Measurements from ENCODE around the gene ARSJ.

The ARSJ gene

GRCh38 chr4:113982181-113982580 is 2.7 kb upstream of the ARSJ start:
- DNase-seq = no peak

DNA sequence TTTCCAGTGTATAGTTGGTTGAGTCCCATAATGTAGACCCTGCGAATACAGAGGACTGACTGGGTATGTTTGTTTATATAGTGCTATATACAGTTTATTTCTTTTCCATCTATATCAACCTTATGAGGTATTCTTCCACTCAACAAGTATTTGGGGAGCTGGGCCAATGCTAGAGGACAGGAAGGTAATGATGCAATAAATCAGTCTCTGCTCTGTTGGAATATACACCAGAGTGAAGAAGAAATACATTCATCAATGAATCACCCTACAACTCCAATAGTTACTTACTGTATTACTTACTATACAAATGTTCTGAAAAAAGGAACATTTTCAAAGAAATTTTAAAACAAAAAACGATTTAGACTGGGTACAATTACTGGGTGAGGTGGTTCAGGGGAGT is 2.1 kb upstream of the ARSJ start:
- no peak for DNase-seq

GRCh38 chr4:113979905-113980615 is 613 bp upstream of the ARSJ start:
- DNase-seq = no peak

DNA sequence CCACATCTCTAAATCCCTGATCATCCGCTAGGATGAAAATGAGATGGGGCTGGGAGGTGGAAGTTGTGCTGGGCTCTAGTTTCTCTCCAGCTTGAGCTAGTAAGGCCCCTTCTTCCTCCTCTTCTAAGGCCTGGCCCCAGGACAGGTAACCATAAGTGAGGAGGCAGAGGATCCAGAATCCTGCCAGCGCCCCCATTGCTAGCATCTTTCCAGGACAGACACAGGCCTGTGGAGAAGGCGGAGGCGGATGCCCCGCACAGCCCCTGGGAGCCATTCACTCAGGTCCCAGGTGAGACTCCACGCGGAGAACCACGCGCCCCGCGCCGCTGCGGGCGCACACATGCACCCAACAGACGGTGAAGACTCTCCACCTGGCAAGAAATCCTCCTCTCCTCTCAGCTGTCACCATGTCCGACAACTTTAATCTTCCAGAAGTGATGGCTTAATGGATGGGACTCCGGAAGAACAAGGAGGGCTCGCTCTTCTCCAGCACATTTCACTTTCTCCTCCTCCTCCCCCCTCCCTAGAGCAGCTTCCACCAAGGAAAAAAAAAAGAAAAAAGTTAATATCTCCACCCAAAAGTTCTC is 793 bp downstream of the ARSJ start:
- DNase-seq = no peak

GRCh38 chr4:113978105-113978504 is 1.3 kb downstream of the ARSJ start:
- DNase-seq = no peak

DNA sequence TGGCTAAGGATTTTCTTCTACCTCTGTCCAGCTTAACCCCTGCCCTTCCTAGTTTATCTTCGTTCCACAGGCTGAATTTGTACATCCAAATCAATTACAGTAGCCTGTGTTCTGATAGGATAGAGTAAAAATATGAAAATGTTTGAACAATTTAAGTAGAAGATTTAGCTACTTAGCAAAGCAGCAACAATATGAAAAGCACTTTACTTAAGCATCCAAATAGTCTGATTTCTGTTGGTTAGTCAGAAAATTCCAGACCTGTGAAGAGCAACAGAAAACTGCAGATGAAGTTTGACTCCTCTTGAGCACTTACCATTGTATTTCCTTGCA is 2.0 kb downstream of the ARSJ start:
- no peak for DNase-seq

- no peak for DNase-seq
Measured at GRCh38 chr4:113976741-113977525, 2.5 kb downstream of the ARSJ start.

DNA sequence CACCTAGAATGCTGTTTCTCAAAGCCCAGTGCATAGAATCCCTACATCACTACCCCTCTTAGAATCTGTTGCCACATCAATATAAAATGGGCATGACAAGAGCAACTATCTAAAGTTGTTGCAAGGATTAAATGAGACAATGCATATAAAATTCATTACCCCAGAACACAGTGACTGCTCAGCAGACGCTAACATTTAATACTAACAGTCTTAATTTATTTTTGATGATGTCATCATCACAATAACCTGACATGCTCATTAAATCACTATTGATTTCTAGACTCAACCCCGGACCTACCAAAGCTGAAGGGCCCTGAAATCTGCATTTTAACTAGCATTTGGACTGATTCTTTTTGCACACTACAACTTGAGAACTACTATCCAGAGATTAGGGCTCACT is 3.9 kb downstream of the ARSJ start:
- DNase-seq = no peak

- DNase-seq = no peak
Measured at GRCh38 chr4:113974467-113974866, 5.0 kb downstream of the ARSJ start.

DNA sequence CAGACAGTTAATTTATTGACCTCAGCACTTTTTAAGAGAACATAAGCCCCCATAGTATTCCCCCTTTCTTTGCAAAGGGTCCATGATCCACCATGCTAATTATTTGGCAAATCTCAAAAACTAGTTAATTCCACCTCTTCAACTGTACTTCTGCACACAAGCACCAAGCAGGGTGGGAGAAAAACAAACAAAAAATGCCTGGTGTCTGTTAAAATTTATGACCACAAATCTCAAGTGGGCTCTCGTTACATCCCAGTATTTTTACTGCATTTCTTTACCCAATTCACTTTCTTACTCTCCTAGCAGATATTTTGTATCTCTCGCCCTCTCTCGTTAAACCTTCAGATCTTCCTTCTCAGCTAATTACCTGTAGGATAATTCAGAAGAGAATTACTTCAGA is 6.1 kb downstream of the ARSJ start:
- DNase-seq = no peak

GRCh38 chr4:113972781-113973180 is 6.7 kb downstream of the ARSJ start:
- no peak for DNase-seq

GRCh38 chr4:113971706-113972360 is 7.6 kb downstream of the ARSJ start:
- no peak for DNase-seq

- no peak for DNase-seq
Measured at GRCh38 chr4:113969709-113970334, 9.6 kb downstream of the ARSJ start.

DNA sequence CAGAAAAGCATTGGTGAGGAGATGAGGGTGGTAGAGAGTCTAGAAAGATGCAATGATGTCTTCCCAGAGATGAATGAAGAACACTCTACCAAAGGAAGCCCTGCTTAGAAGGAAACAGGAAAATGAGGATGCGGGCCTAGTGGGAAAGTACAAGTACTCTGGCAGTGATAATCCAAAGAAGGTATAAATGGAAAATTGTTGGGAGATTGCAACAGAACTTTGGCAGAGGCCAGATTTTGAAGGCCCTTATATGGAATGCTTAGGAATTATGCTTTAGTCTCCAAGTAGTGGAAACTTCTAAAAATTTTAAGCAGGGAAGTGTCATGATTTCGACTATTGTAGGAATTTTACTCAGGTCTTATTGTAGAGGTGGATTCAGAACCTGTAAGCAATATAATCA is 11.0 kb downstream of the ARSJ start:
- DNase-seq = no peak

GRCh38 chr4:113967687-113968086 is 11.8 kb downstream of the ARSJ start:
- DNase-seq = no peak

DNA sequence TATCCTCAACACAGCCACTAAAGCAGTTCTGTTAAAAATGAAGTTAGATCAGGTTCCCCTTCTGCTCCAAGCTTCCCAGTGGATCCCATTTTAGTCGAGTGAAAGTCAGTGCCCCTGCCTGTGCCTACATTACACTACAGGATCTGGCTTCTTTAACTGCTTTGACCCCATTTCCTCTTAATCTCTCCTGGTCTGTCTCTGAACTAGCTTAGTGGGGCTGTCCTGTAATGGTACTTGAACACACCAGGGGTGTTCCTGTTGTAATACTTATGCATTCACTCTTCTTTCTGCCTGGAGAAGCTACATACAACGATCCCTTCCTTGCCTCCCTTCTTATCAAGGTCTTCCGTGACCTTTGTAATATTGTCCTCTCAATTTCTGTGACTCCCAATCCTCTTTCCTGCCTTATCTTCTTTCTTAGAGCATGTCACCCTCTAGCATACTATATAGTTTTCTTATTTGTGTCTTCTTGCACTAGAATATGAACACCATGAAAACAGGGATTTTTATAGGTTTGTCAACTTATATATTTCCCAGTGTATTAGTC is 16.7 kb downstream of the ARSJ start:
- DNase-seq = no peak

GRCh38 chr4:113962016-113962347 is 17.5 kb downstream of the ARSJ start:
- DNase-seq = no peak

DNA sequence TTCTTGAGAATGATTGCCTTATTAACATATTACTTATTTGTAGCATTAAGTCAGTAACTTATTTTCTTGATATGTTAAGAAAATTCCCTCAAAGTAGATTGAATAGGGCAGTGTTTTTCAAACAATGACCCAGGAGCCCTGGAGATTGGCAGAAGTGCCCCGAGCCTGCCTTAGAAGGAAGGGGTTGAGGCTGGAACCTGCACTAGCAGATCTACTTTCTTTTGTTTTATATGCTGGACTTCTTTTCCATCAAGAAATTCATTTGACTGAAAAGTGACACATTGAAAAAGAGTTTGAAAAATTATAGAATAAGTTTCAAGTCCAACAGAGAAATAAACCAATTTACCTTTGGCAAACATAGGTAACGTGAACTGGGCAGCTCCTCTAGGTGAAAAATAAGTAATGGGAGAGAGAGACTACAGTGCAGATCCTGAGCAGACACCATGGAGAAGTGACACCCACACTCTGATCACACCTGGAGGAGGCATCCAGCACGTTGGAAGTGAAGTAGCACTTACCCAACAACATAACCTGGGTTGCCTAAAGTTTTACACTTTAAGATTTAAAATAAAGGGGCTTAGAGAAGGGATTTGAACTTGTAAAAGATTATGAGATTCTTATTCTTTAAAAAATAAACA is 18.6 kb downstream of the ARSJ start:
- DNase-seq = no peak

DNA sequence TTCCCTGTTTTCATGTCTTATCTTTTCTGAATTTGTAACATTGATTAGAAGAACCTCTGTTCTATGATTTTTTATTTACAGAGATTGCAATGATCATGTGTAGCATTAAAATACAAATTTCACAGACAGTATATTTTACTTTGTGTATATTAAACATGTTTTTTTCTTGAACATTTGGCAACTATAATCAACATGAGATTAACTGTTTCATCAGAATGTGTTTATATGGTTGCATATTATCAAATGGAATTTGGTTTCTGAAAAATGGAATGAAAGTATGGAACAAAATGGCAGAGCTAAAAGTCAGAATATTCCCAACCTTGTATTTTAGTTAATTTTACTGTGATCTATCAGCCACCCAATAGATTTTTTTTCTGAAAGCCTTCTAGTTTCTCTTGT is 19.9 kb downstream of the ARSJ start:
- no peak for DNase-seq

DNA sequence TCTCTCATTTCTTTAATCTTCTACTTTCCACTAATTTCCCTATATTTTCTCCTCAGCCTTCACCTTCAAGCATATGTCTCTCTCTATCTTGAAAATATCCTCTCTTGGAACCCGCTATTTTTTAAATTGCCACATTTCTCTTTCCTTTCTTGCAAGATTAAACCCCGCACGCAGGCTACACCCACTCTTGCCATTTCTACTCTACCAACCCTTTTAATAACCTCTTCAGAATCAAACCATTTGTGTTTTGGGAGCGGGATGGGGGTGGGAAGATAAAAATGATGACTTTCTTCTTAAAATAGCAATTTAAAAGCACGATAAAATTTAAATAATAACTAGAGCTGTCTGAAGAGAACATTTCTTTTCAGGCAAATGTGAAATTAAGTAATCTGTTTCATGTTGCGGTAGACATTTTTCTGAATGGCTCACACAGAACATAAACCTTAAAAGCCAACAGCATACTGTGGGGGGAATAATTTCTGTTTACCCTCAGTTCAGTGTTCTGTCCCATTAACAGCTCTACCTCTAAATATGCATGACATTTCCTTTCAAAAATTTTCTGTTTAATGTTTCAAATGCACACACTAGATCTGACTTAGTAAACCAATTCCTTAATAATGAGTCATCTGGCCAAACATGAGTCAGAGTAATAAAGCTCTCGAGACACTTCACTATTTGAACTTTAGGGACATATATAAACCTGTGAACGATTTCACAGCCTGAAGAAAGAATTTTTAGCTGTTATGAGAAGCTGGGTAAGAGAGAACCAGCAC is 20.5 kb downstream of the ARSJ start:
- no peak for DNase-seq

GRCh38 chr4:113957956-113958355 is 21.5 kb downstream of the ARSJ start:
- no peak for DNase-seq

DNA sequence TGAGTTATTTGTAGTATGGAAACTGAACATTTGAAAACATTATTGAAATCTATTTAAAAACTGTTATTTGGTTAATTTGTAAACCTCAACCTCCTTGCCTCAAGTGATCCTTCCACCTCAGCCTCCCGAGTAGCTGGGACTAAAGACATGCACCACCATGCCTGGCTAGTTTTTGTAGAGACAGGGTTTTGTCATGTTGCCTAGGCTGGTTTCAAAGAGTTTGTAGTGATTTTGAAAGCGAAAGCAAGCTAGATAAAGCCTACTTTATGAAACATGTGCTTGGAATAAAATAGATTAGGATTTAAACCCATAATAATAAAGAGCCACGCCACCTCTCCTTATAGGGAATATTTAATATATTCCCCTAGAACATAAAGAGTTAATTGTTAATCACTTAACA is 23.5 kb downstream of the ARSJ start:
- DNase-seq = no peak
